Neural cell (in vitro differentiated cells): ENCODE measurements around the gene GDI2. TPM values are rescaled to one million over a fixed set of nuclear protein-coding genes. Genes with fewer than 3 reads are reported as not detected.
"Not testable (repeated sequence)": the region's sequence is repeated elsewhere in the genome, so short reads cannot be mapped to it uniquely, and the experiment has no call there.

Experiments used
- H2AFZ ChIP-seq: fragments of 200-600, 300-800 bp; sonication (generic), shearing (Covaris generic); 2 replicates; pipeline ENCODE4 v1.6.0; 2014; ENCODE audit warnings: low read depth, mild to moderate bottlenecking, antibody characterized with exemption, low read length, moderate library complexity
- H3F3A ChIP-seq: fragments of 200-600 bp; shearing (Covaris generic); 2 replicates; pipeline ENCODE4 v1.6.1; 2016; ENCODE audit warnings: mild to moderate bottlenecking, moderate library complexity, mixed read lengths, antibody characterized with exemption, low read length; ENCODE audit not compliant: insufficient read depth, poor library complexity, severe bottlenecking
- H3K27ac ChIP-seq: fragments of 200-600, 300-800 bp; sonication (generic), shearing (Covaris generic); 2 replicates; pipeline ENCODE4 v1.5.1; 2014; ENCODE audit warnings: mild to moderate bottlenecking, low read length, moderate library complexity
- H3K27me3 ChIP-seq: fragments of 300-800, 200-600 bp; sonication (generic), shearing (Covaris generic); 2 replicates; pipeline ENCODE4 v1.6.0; 2014; ENCODE audit warnings: mild to moderate bottlenecking, low read depth, low read length, moderate library complexity; ENCODE audit not compliant: insufficient read depth
- H3K36me3 ChIP-seq: fragments of 300-800, 200-600 bp; sonication (generic), shearing (Covaris generic); 2 replicates; pipeline ENCODE4 v1.5.1; 2014; ENCODE audit warnings: mild to moderate bottlenecking, antibody characterized with exemption, low read length, moderate library complexity; ENCODE audit not compliant: insufficient read depth
- H3K4me2 ChIP-seq: fragments of 300-800, 200-600 bp; sonication (generic), shearing (Covaris generic); 2 replicates; pipeline ENCODE4 v1.6.0; 2014; ENCODE audit warnings: mild to moderate bottlenecking, low read length
- H3K4me3 ChIP-seq: fragments of 300-800, 200-600 bp; sonication (generic), shearing (Covaris generic); 2 replicates; pipeline ENCODE4 v1.5.1; 2014; ENCODE audit warnings: mild to moderate bottlenecking, low read length, moderate library complexity
- H3K79me2 ChIP-seq: fragments of 200-600 bp; shearing (Covaris generic); replicated peaks from 2 replicates; pipeline ENCODE4 v1.6.0; 2014; ENCODE audit warnings: mild to moderate bottlenecking, low read length, moderate library complexity; ENCODE audit not compliant: insufficient read depth
- H3K9ac ChIP-seq: fragments of 300-800, 200-600 bp; sonication (generic), shearing (Covaris generic); 2 replicates; pipeline ENCODE4 v1.6.1; 2016; ENCODE audit warnings: mild to moderate bottlenecking, low read length, mixed read lengths
- H3K9me2 ChIP-seq: fragments of 200-600 bp; shearing (Covaris generic); 2 replicates; pipeline ENCODE4 v1.6.1; 2016; ENCODE audit warnings: mild to moderate bottlenecking, low read length, mixed read lengths; ENCODE audit not compliant: insufficient read depth
- H3K9me3 ChIP-seq: fragments of 200-600, 300-800 bp; sonication (generic), shearing (Covaris generic); 2 replicates; pipeline ENCODE4 v1.6.1; 2016; ENCODE audit warnings: mild to moderate bottlenecking, mixed run types, low read length, moderate library complexity, mixed read lengths
- H4K20me1 ChIP-seq: fragments of 200-600 bp; shearing (Covaris generic); 2 replicates; pipeline ENCODE4 v1.6.1; 2016; ENCODE audit warnings: mild to moderate bottlenecking, mixed run types; ENCODE audit not compliant: insufficient read depth
- EP300 ChIP-seq: fragments of 450-650 bp; conservative IDR thresholded peaks from 2 replicates; pipeline ENCODE4 v1.6.1; 2014; ENCODE audit warnings: antibody characterized with exemption, mild to moderate bottlenecking, moderate library complexity; ENCODE audit not compliant: poor library complexity, severe bottlenecking
- EZH2 ChIP-seq: fragments of 200-600, 300-800 bp; shearing (Covaris generic), sonication (generic); IDR thresholded peaks from 2 replicates; pipeline ENCODE4 v1.6.1; 2014; ENCODE audit warnings: antibody characterized with exemption, low read length, borderline replicate concordance, mild to moderate bottlenecking; ENCODE audit not compliant: insufficient read depth, poor library complexity, severe bottlenecking
- MXI1 ChIP-seq: fragments of 450-650 bp; conservative IDR thresholded peaks from 2 replicates; pipeline ENCODE4 v1.6.1; 2014; ENCODE audit warnings: antibody characterized with exemption, mild to moderate bottlenecking; ENCODE audit not compliant: poor library complexity, severe bottlenecking
- POLR2AphosphoS5 ChIP-seq: IDR thresholded peaks from 2 replicates; pipeline ENCODE4 v1.6.1; 2012
- RAD21 ChIP-seq: fragments of 450-650 bp; conservative IDR thresholded peaks from 2 replicates; pipeline ENCODE4 v1.6.1; 2014; ENCODE audit warnings: antibody characterized with exemption, mild to moderate bottlenecking, moderate library complexity
- SMC3 ChIP-seq: fragments of 450-650 bp; conservative IDR thresholded peaks from 2 replicates; pipeline ENCODE4 v1.6.1; 2014; ENCODE audit warnings: antibody characterized with exemption, mild to moderate bottlenecking, moderate library complexity; ENCODE audit not compliant: poor library complexity
- TAF1 ChIP-seq: IDR thresholded peaks from 2 replicates; pipeline ENCODE4 v1.6.1; 2012; ENCODE audit warnings: low read depth
- polyA plus RNA-seq: library from polyadenylated mRNA; depleted of rRNA; stranded (reverse); fragments of >200 nt; gene quantifications from 2 replicates; pipeline ENCODE4 v1.2.3, GENCODE V29; 2014
- TF ChIP-seq, protein P1 (sequence below): IDR thresholded peaks from 2 replicates; pipeline ENCODE4 v1.6.1; 2012; ENCODE audit warnings: borderline replicate concordance
- TF ChIP-seq, protein P2 (sequence below): fragments of 450-650 bp; IDR thresholded peaks from 2 replicates; pipeline ENCODE4 v1.5.1; 2014; ENCODE audit warnings: antibody characterized with exemption, mild to moderate bottlenecking, moderate library complexity; ENCODE audit not compliant: poor library complexity, severe bottlenecking

Gene GDI2
- polyA plus RNA-seq, 1 donor from 2014 or later: 352 TPM

DNA sequence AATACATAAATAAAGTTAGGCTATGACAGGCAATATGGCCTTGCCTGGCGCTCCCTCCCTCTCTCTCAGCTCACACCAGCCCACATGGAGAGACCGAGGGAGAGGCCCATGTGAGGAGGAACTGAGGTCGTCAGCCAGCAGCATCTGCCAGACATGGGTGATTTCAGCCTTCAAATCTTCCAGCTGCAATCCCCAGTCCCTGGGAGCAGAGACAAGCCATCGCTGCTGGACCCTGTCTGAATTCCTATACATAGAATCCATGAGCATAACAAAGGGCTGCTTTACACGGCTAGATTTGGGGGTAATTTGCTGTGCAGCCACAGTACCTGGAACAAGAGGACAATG, 40.9 kb upstream of the GDI2 start:
- Histone ChIP-seq H3K79me2 (no peaks in the 10 kb centered on the region), H4K20me1 (no peaks in the 10 kb centered on the region), H3K4me2 (no peak overlapping the region), H3K4me3 (no peak overlapping the region), H3K36me3 (no peaks in the 10 kb centered on the region), H3K9ac (no peak overlapping the region), H3K9me3 (no peaks in the 10 kb centered on the region), H3K9me2 (no peaks in the 10 kb centered on the region), H2AFZ (no peak overlapping the region), H3K27me3 (no peaks in the 10 kb centered on the region), H3K27ac (no peak overlapping the region), H3F3A (no peaks in the 10 kb centered on the region)
- TF ChIP-seq MXI1 (no peak), SMC3 (no peak), EZH2 (no peak), TAF1 (no peak), POLR2AphosphoS5 (no peak), EP300 (no peak), RAD21 (no peak)
- TF ChIP-seq, protein P1, sequence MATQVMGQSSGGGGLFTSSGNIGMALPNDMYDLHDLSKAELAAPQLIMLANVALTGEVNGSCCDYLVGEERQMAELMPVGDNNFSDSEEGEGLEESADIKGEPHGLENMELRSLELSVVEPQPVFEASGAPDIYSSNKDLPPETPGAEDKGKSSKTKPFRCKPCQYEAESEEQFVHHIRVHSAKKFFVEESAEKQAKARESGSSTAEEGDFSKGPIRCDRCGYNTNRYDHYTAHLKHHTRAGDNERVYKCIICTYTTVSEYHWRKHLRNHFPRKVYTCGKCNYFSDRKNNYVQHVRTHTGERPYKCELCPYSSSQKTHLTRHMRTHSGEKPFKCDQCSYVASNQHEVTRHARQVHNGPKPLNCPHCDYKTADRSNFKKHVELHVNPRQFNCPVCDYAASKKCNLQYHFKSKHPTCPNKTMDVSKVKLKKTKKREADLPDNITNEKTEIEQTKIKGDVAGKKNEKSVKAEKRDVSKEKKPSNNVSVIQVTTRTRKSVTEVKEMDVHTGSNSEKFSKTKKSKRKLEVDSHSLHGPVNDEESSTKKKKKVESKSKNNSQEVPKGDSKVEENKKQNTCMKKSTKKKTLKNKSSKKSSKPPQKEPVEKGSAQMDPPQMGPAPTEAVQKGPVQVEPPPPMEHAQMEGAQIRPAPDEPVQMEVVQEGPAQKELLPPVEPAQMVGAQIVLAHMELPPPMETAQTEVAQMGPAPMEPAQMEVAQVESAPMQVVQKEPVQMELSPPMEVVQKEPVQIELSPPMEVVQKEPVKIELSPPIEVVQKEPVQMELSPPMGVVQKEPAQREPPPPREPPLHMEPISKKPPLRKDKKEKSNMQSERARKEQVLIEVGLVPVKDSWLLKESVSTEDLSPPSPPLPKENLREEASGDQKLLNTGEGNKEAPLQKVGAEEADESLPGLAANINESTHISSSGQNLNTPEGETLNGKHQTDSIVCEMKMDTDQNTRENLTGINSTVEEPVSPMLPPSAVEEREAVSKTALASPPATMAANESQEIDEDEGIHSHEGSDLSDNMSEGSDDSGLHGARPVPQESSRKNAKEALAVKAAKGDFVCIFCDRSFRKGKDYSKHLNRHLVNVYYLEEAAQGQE: no peak
- TF ChIP-seq, protein P2, sequence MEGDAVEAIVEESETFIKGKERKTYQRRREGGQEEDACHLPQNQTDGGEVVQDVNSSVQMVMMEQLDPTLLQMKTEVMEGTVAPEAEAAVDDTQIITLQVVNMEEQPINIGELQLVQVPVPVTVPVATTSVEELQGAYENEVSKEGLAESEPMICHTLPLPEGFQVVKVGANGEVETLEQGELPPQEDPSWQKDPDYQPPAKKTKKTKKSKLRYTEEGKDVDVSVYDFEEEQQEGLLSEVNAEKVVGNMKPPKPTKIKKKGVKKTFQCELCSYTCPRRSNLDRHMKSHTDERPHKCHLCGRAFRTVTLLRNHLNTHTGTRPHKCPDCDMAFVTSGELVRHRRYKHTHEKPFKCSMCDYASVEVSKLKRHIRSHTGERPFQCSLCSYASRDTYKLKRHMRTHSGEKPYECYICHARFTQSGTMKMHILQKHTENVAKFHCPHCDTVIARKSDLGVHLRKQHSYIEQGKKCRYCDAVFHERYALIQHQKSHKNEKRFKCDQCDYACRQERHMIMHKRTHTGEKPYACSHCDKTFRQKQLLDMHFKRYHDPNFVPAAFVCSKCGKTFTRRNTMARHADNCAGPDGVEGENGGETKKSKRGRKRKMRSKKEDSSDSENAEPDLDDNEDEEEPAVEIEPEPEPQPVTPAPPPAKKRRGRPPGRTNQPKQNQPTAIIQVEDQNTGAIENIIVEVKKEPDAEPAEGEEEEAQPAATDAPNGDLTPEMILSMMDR: no peak

DNA sequence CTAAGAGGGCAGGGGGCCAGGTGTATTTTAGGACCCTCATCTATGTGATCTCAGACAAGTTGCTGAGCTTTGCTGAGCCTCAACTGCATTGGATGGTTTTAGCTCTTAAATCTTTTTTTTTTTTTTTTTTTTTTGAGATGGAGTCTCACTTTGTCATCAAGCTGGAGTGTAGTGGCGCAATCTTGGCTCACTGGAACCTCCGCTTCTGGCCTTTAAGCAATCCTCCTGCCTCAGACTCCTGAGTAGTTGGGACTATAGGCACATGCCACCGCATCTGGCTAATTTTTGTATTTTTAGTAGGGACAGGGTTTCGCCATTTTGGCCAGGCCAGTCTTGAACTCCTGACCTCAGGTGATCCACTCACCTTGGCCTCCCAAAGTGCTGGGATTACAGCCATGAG, 33.4 kb upstream of the GDI2 start:
- H3K9me3 ChIP-seq, H3K9ac ChIP-seq, H3K36me3 ChIP-seq, H3F3A ChIP-seq, H3K4me3 ChIP-seq, H3K27me3 ChIP-seq, H3K27ac ChIP-seq, H3K79me2 ChIP-seq, H4K20me1 ChIP-seq, H2AFZ ChIP-seq, H3K9me2 ChIP-seq, H3K4me2 ChIP-seq: not testable (repeated sequence)

DNA sequence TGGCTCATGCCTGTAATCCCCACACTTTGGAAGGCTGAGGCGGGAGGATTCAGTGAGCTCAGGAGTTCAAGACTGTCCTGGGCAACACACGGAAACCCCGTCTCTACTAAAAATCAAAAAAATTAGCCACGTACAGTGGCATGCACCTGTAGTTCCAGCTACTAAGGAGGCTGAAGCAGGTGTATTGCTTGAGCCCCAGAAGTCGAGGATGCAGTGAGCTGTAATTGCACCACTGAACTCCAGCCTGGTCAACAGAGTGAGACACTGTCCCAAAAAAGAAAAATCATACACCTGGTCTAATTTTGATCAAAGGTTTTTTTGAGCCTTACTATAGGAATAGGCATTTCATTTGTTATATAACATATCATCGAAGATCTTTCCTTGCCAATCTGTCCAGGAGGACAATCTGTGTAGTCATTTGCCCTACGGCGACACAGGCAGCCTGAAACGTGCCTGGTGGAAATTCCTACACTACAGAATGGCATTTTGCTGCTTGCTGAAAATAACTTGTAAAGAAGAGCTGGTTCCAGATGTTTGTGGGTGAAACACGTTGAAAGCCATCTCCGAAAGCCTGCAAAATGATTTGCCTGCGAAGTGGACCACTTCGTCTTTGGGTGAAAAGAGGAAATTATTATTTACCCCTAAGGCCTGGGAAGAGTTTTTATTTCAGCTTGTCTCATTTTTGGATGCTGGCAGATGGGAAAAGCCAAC, 31.3 kb upstream of the GDI2 start:
- Histone ChIP-seq H2AFZ (no peak overlapping the region), H3K36me3 (no peaks in the 10 kb centered on the region), H3F3A (no peaks in the 10 kb centered on the region), H3K79me2 (no peaks in the 10 kb centered on the region), H3K27me3 (no peaks in the 10 kb centered on the region), H3K4me3 (no peak overlapping the region), H4K20me1 (no peaks in the 10 kb centered on the region), H3K9me2 (no peaks in the 10 kb centered on the region), H3K4me2 (no peak overlapping the region), H3K9me3 (no peaks in the 10 kb centered on the region), H3K27ac (no peak overlapping the region), H3K9ac (no peak overlapping the region)
- TF ChIP-seq MXI1 (no peak), RAD21 (no peak), POLR2AphosphoS5 (no peak), TAF1 (no peak), EP300 (no peak), SMC3 (no peak), EZH2 (no peak)
- TF ChIP-seq, protein P1: no peak
- TF ChIP-seq, protein P2: no peak
